HG03066 (cell line): ENCODE results near the gene MRPS7.
A peak's percentile ranks its signal among the peaks of the same experiment; 100 is the strongest.

ENCODE experiments used
- ATAC-seq: cut with Tn5 transposase; IDR thresholded peaks from one replicate; pipeline ENCODE4 v1.9.1; 2021; ENCODE audit warnings: low read depth; ENCODE audit not compliant: unreplicated experiment

Gene MRPS7

GRCh38 chr17:75261336-75262111 is at the start of gene MRPS7, which contains the start of gene GGA3:
Gene MRPS7 (plus strand): TSS chr17:75261879. CDS start chr17:75261901, 22 bp downstream.
Gene GGA3 (minus strand): TSS chr17:75261606. CDS start chr17:75261587, 19 bp downstream.
- peak; percentile 88 for ATAC-seq

- ATAC-seq, result no peak
Measured at GRCh38 chr17:75218131-75218530, 43.5 kb upstream of the MRPS7 start.

GRCh38 chr17:75219815-75220214 is 41.9 kb upstream of the MRPS7 start:
- ATAC-seq, result no peak

- ATAC-seq, result no peak
Measured at GRCh38 chr17:75225016-75225415, 36.7 kb upstream of the MRPS7 start.

GRCh38 chr17:75227729-75228128 is 34.0 kb upstream of the MRPS7 start:
- no peak for ATAC-seq

- no peak for ATAC-seq
Measured at GRCh38 chr17:75228305-75228704, 33.4 kb upstream of the MRPS7 start.

- ATAC-seq, result no peak
Measured at GRCh38 chr17:75228847-75229246, 32.8 kb upstream of the MRPS7 start.

GRCh38 chr17:75231071-75231470 is 30.6 kb upstream of the MRPS7 start:
- no peak for ATAC-seq

- ATAC-seq, result no peak
Measured at GRCh38 chr17:75231741-75232464, 29.8 kb upstream of the MRPS7 start.

GRCh38 chr17:75232786-75233185 is 28.9 kb upstream of the MRPS7 start:
- ATAC-seq, result no peak

- no peak for ATAC-seq
Measured at GRCh38 chr17:75237100-75238014, 24.3 kb upstream of the MRPS7 start.

GRCh38 chr17:75238020-75238580 is 23.6 kb upstream of the MRPS7 start:
- ATAC-seq, result no peak

- no peak for ATAC-seq
Measured at GRCh38 chr17:75238684-75239191, 22.9 kb upstream of the MRPS7 start.

- ATAC-seq, result no peak
Measured at GRCh38 chr17:75239214-75239613, 22.5 kb upstream of the MRPS7 start.

GRCh38 chr17:75239778-75240393 is 21.8 kb upstream of the MRPS7 start:
- no peak for ATAC-seq

- ATAC-seq, result no peak
Measured at GRCh38 chr17:75240394-75241142, 21.1 kb upstream of the MRPS7 start.

- ATAC-seq, result no peak
Measured at GRCh38 chr17:75241143-75241430, 20.6 kb upstream of the MRPS7 start.

- no peak for ATAC-seq
Measured at GRCh38 chr17:75241502-75241901, 20.2 kb upstream of the MRPS7 start.

- ATAC-seq, result no peak
Measured at GRCh38 chr17:75241996-75242460, 19.7 kb upstream of the MRPS7 start.
